ENCODE data around the gene DENND1A.
"Not testable (repeated sequence)": the region's sequence is repeated elsewhere in the genome, so short reads cannot be mapped to it uniquely, and the experiment has no call there.

Gene DENND1A

DNA sequence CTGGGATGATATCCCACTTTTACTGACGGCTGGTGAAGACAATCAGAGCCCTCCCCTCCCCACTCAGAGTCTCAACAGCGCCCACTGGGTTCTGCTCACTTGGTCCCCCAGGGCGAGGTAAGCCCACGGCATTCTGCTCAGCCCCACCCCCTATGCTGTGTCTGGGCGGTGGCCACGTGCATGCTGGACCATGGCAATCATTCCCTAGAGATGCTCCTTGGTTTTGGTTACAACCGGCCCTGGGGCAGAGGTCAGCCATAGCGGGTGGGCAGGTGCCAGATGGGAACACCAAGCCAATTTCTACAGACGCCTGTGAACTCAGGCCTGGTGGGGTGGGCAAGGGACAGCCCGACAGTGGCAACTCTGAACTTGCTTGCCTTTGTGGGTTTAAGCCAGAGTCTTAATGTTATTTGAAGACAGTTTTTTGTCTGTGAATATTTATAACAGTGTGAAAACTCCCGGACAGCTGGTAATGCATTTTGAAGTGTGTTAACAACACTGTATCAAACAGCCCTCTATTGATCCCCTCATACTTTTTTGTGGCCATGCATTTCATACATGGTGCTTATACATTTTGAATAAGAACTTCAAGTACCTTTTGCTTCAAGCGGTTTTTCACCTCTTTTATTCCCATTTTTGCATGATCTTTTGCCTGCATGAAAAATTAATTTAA, 479.7 kb downstream of the DENND1A start:
- DNase-seq = no peak

DNA sequence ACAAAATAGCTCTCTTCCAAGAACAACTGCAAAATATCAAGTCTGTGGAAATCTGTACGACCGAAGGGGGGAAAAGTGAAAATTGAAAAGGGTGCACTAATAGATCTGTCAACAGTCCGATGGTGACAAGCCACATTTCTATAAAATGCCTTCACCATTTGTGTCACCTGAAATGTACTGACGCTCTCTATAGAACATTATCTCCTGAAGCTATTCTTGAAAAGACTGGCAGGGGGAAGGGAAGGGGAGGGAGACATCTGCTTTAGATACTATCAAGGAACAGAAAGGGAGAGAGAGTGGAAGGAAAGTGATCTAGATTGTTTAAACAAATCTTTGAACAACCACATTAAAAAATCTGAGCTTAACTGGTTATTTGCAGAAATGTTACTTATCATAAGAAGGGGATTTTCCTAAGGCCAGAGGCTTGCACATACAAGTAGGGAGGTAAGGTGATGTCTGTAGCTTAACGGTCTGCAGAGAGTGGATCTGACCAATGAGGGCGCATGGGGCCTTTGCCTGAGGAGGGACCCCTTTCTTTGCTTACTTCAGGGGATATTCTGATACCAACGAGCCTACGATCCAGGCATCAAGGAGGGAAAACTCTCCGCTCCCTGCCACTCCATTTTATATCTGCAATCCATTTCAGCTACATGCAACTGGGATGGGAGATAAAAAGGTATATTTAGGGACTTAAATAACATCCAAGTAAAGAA, 481.8 kb downstream of the DENND1A start:
- no peak for DNase-seq

DNA sequence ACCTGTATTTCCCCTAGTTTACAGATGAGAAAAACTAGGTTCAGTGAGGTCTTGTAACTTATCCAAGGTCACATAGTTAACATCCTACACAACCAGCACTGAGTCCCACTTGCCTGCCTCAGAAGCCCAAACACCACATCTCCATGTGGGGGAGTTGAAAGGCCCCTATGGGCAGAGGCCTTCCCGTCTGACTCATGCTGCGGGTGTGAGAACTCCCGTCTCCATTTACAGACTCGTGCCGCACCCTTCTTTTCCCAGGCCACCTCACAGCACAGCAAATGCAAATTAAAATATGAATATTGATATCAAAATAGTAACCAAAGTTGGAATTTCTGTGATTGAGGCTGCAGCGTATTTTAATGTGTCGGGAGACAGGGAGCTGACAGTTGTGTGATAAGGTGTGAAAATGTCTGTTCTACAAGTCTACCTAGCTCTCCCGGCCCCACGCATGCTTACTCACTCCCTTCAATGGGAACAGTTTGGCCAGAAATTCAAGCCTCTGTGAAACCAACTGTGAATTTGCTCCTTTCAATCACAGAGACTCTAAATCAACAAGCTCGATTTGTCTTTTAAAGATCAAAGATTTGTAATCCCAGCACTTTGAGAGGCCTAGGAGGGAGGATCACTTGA, 483.8 kb downstream of the DENND1A start:
- DNase-seq = no peak

DNA sequence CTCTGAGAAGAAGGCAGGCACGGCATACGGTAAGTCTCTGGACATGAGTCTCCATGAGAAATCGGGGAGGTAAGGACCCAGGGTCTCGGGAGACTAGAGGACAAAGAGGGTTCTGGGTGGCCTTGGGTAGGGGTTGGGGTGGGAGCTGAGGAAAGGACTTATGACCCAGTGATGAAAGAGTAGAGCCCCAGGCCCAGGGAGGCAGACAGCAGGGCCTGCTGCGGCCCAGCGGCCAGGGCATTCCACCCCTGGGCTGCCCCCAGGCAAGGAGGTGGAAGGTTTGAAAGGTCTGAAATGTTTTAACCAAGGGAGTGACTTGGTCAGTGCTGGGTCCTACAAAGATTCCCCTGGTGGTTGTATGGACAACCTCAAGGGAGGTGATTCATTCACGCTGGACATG, 484.8 kb downstream of the DENND1A start:
- DNase-seq = no peak

DNA sequence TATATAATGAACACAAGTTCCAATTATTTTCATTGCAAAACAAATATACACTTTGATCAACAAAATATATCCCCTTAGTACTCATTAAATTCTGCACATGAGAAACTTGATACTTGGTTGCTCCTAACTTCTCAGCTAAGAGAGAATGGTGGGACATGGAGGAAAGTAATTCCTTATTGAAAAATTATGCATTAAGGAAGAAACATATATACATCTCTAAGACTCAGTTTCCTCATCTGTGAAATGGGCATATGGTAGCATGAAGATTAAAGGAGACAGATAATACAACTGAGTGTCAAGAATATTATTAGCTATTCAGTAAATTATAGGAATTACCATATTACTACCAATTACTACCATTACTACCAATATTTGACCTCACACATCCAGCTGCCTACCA, 488.2 kb downstream of the DENND1A start:
- no peak for DNase-seq

DNA sequence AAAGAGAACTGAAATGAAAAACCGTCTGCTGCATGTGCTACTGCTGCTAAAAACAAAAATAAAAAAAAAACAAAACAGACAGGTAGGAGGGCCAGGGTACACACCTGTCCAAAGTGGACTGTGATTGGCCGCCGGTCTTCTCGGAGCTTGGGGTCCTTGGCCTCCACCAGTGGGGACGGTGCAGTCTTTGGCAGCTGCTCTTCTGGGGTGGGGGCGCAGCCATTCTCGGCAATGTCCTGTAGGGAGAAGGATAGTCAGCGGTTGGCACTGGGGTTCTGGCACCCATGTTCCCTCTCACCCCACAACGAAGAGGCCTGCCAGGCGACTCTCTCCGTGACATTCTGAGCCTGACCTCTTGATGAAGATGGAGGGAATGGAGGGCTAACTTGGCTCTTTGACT, 489.7 kb downstream of the DENND1A start:
- DNase-seq = no peak

DNA sequence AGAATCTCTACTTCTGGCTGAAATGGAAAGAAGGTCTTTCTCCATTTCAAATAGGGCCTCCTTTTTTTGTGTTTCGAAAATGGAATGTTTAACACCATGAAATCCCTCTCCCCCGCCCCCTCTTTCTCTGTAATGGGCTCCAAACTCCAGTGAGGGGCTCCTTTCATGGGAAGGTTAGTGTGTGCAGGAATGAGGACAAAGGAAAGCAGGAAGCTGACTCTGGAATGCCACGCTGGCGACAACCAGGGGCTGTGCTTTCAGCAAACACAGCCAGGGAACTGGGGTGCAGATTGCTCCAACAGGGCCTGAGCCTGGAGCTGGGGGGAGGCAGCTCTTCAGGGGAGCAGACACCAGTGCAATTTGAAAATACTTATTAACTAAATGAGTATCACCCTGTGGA, 491.1 kb downstream of the DENND1A start:
- no peak for DNase-seq

DNA sequence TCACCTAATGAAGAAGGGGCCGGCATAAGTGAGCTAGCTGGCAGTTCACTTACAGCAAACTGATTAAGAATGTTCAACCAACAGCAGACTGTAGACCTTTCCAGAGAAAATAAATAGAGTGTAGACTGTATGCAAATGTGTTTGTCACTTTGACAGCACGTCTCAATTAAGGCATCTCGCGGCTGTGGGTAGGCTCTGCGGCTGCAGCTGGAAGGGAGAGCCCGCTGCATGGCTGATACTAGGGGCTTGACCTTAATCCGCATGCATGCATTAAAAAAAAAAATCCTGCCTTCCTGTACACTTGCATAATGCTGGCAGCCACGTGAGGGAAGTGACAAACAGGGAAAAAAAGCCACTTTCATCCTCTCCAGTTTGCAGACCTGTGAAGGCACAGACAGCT, 491.6 kb downstream of the DENND1A start:
- no peak for DNase-seq

DNA sequence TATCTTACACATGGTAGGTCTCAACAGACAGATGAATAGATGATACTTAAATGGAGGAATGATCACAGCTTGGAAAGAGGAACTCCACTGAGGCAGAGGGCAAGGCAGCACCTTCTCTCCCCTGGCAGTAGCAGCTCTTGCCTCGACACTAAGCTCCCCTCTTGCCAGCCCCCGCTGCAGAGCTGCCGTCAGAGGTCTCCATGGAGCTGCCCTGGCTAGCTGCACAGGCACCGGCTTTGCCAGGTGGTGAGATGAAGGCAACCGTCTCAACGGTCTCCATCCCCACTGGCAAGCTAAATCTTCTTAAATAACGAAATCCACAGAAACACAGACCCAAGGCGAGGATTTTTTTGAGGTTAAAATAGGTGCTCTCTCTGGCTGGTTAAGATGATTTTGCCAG, 492.7 kb downstream of the DENND1A start:
- no peak for DNase-seq

DNA sequence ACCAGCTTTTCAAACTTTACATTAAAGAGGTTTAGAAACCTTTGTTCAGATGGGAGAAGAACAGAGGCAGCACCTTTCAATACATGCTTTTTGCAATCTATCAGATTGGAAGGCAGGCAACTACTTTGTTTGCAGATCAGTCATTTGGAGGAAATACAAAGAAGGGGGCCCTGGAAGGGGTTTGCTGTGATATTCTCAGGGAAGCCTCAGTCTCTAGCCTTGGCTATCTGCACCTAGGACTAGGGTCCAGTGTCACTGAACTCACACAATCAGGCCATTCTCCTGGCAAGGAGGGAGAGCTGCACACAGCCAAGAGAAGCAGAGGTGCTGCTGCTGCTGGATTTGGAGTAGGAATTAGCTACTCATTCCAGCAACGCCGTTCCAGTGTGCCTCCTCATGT, 494.5 kb downstream of the DENND1A start:
- no peak for DNase-seq

DNA sequence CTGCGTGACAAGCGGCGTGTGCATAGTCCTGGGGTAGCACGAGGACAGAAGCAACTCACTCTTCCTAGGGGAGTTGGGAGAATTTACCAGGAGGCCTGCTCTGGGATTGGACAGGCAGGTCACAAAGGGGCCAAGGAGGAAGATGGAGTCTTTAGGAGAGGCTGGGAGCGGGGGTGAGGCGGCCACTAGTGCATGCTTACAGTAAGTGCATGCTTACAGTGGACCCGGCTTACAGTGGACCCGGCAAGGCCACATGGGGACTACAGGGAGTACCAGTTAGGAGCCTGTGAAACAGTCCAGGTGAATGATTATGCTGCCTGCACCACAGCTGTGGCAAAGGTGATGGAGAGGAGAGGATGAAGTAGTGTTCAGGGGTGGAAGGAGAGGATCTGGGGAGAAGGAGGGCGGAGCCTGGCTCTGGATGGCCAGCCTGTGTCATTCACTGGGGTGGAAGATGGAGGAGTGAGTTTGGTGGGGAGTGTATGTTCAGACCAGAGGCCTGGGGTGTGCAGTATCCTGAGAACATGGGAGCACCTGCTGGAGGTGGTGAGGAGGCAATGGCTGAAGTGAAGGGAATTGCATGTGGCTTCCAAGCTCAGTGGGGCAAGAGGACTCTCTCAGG, 495.2 kb downstream of the DENND1A start:
- no peak for DNase-seq

DNA sequence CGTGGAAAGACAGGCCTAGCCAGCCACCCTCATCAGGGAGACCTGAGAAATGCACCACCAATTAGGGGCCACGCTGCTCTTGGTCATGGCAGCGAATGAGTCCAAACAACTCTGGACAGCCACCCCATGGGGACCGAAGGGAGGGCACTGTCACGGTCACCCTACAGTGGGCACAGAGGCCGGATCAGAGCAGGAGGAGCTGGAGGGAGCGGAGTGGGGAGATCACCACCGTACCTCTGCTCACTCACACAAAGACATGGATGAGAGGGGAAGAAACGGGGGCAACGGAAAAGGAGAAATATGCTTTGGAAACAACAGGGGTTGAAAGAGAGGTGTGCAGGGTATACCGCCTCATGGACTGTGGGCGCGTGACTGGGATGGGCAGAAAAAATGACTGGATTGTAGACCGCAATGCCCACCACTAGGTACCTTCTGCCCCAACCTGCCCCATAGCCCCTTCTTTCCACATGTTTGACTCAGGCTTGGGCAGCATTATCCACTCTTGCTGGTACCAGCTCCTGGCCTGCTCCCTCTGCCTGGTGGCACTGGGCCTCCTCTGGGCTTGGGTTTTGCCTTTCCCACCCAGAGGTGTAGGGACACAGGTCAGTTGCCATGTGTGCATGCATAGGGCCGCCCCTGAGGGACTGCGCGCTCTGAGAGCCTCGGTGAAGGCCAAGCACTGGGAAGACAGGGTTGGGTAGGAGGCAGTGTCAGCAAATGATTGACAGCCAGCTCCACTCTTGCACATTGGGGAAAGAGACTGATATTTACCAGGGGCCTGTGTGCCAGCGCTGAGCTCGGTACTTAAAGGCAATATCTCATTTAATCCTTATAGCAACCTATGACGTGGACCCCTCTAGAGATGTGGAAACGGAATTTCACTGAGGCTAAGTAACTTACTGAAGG, 497.3 kb downstream of the DENND1A start:
- DNase-seq = no peak

DNA sequence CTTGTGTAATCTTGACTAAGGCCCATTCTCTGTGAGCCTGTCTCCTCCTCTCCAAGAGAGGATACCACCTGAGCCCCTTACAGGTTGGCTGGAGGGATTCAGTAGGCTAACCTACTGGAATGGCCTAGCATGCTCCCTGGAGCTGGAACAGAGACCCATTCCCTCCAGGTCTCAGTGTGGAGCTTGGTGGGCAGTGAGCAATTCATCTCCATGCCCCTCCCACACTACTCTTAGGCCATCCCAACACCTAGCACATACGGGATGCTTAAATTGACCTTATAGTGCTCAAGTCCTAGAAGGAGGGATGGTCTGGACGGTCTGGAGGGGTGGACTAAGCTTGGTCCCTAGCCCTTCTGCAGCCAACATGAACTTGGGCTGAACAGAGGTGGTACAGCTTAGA, 498.3 kb downstream of the DENND1A start:
- DNase-seq = no peak

DNA sequence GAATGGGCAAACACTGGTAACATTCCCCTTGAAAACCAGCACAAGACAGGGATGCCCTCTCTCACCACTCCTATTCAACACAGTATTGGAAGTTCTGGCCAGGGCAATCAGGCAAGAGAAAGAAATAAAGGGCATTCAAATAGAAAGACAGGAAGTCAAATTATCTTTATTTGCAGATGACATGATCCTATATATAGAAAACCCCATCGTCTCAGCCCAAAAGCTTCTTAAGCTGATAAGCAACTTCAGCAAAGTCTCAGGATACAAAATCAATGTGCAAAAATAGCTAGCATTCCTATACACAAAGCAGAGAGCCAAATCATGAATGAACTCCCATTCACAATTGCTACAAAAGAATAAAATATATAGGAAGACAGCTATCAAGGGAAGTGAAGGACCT, 501.5 kb downstream of the DENND1A start:
- DNase-seq = not testable (repeated sequence)

DNA sequence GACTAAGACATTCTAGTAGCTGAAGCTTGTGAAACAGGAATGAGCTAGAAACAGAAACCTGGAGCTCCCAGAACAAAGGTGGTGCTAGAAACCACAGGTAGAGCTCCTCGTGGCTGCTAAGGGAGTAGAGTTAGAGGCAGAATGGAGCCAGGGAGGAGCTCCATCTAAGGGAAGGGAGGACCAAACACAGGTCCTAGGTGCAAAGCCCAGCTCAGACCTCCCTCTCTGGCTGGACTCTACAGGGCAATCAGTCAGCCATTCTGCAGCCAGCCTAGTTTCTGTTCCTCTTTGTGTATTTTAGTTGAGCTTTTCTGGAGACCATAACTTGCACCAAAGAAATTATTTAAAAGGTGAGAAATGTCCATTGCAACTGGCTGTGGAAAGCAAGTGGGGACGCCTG, 503.5 kb downstream of the DENND1A start:
- DNase-seq = peak in 1 of 2 donors; percentile 5

DNA sequence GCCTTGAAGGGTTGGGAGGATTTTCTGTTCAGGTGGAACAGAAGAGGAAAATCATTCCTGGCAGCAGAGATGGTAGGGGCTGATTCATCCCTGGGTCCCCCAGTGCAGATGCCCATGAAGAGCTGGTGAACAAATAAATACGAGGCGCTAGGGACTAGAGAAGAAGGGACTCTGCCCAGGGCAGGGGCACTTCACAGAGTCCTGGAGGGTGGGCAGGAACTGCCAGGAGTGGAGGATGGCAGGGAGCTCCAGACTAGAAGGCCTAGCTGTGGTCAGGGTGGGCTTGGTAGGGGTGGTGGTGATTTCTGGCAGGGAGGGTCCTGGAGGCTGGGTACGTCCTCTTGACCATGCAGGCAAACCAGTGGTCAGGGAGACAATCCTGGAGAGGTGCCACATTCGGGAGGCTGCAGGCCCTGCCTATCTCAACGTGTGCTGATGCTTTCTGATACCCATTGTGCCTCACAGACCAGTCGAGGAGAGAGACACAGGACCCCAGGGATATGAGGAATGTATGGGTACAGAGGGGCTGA, 504.0 kb downstream of the DENND1A start:
- DNase-seq = no peak

DNA sequence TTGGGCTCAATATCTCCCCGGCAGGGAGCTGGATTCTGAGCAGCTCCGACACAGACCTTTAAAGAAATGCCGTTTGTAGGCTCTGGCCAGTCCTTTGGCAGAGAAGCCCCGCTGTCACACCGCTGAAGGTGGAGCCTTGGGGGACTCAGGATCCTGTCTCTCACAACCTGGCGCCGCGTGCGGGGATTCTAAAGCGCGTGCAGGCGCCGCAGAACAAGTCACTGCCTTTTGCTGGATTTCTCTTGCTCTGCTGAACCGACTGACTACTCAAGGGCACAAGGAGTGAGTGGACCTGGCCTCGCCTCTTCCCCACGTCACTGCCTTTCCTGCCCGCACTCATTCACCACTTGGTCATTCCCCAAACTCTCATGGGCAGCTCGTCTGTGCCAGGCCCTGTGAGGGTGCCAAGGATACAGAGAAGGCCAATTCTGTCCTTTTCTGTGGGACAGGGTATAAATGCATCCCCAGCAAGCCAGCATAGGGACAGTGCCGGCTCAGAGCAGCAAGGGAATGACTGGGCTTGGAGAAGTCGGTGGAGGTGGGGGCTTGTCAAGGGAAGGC, 504.6 kb downstream of the DENND1A start:
- DNase-seq = no peak

DNA sequence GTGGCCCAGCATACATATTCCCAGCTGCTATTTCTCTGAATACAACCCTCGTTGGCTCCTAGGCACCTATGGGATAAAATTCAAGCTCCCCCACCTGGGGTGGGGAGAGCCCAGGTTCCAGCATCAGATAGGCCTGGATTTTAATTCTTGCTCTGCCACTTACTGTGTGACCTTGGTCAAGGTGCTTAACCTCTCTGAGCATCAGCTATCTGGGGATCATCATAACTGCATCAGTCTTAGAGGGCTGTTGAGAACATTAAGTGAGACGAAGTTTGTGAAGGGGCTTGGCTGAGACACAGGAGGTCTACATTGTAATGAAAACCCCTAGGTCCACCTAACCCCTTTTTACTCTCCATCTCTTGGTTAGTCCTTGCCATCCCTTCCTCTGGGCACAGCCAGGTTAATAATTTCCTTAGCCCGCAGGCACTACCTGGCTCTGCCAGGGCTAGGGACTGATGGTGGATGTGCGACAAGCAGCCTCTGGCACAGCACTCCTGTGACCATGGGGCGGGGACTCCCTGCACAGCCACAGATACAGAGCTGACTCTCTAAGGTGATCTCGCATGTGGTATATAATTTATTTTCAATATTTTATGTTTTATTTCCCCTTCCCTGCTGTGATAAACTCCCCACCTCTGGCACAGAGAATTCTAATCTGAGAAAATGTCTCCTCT, 505.2 kb downstream of the DENND1A start:
- no peak for DNase-seq

DNA sequence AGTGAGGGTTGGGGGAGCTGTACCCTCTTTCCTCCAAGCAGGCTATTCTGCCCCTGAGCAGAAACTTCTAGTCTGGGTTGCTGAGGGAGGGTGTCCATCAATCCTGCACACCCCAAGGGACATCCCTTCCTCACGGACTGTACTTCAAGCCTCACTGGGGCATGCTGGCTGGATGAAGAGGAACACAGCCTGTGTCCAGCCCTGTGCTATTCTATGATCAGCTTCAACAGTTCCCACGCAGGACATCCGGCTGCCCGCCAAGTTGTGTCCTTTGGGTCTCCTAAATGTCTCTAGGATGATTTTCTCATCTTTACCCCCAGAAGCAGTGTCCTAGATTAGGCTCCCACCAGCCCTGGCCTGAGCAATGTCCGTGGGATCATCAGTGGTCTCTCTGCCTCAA, 505.8 kb downstream of the DENND1A start:
- DNase-seq = no peak

DNA sequence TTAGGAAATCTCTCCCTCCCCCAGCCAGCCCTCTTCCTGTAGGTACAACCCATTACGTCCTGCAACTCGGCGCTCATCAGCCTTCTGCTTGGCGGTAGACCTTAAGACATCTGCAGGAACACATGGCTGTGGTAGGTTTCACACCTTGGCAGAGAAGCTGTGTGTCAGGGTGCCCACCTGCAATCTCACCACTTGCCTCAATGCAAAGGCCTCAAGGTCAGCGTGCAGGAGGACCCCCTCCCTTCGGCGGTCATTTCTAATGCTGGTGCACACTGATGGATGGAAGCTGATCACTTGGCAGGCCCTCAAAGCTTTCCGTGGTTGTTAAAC, 506.6 kb downstream of the DENND1A start:
- DNase-seq = no peak

DNA sequence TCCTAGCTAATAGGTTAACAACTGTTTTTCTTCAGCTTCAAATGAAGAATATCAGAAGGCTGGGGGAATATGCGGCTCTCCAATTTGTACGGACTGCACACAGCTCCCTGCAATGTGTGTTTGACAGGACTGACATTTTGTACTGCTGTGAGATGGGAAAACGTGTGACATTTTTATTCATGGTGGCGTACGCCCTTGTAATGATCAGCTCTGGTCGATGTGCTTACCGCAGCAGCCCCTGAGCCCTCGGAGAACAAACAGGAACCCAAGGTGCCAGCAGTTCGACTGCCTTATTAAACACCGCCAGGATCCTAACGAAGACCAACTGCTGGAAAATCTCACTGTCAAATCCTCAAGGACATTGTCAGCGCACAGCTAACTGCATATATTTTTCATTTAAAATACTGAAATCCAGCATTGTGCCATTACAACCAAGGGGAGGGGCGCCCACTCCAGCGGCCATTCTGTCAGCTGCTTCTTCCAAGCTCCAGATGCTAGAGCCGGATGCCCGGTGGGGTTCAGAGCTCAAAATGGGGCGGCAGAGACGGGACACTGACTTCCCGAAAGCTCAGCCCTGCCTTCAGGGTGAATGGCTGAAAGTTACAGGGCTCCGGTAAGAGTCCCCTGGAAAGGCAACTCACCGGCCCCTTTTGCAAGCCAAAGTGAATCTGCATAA, 507.2 kb downstream of the DENND1A start:
- DNase-seq = no peak
